Measurements from ENCODE around the gene FAHD2A. TPM values are rescaled to one million over a fixed set of nuclear protein-coding genes. Genes with fewer than 3 reads are reported as not detected.

The FAHD2A gene
- polyA plus RNA-seq, 1 donor (not counting 4 experiments of a cell fraction or from before 2014, with no cell fraction given), result 27.2 TPM

DNA sequence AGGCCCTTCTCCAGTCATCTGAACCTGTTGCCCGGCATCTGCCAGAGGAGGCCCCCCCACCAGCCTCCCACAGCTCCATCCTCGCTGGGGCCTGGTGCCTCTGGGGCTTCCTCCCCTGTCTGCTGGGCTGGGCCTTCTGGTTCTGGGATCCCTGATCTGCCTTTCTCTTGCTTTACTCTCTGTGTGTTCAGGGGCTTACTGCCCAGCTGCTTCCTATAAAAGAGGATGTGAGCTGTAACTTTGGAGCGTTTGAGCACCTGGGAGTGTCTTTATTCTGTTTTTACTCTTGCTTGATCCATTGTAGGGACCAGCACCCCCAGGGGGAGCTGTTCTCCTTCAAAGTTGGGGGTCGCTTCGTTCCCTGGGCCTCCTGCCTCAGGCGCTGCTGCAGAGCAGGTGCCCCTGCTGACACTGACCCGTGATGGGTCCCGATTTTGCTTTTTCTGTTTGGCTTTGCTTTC lies 23.1 kb upstream of the FAHD2A start:
- Histone ChIP-seq H3K36me3 (ENCODE audit: control insufficient read depth in 2 of 2, extremely low read depth in 1 of 2, insufficient read depth in 2 of 2, low read length in 2 of 2) (no peaks in the 10 kb centered on the region), H3K27me3 (ENCODE audit: control insufficient read depth, extremely low read depth, insufficient read depth, low read length) (no peaks in the 10 kb centered on the region), H3K9ac (ENCODE audit: control insufficient read depth, extremely low read depth, insufficient read depth, low read length) (no peak overlapping the region), H3K27ac (ENCODE audit: control insufficient read depth, insufficient read depth, low read length) (no peak overlapping the region), H3K79me2 (ENCODE audit: control insufficient read depth, insufficient read depth, low read length) (no peaks in the 10 kb centered on the region), H3K4me3 (ENCODE audit: control insufficient read depth in 2 of 3, extremely low read depth in 1 of 3, insufficient read depth in 2 of 3, low read depth in 1 of 3, low read length in 3 of 3) (no peak overlapping the region), H2AFZ (ENCODE audit: control insufficient read depth, low read length) (no peak overlapping the region), H4K20me1 (ENCODE audit: control insufficient read depth, extremely low read depth, insufficient read depth, low read length) (no peaks in the 10 kb centered on the region), H3K9me3 (ENCODE audit: control insufficient read depth, low read depth, low read length) (no peaks in the 10 kb centered on the region), H3K4me2 (ENCODE audit: control insufficient read depth, extremely low read depth, insufficient read depth, low read depth, low read length) (no peak overlapping the region), H3K4me1 (ENCODE audit: control insufficient read depth, extremely low read depth, insufficient read depth, low read length) (no peaks in the 10 kb centered on the region), H3K9me1 (ENCODE audit: control insufficient read depth, extremely low read depth, insufficient read depth, low read length) (no peaks in the 10 kb centered on the region)
- TF ChIP-seq EZH2 (IDR thresholded peaks at IDR 0.05; ENCODE audit: low read length), result no peak
- TF ChIP-seq, protein P1, sequence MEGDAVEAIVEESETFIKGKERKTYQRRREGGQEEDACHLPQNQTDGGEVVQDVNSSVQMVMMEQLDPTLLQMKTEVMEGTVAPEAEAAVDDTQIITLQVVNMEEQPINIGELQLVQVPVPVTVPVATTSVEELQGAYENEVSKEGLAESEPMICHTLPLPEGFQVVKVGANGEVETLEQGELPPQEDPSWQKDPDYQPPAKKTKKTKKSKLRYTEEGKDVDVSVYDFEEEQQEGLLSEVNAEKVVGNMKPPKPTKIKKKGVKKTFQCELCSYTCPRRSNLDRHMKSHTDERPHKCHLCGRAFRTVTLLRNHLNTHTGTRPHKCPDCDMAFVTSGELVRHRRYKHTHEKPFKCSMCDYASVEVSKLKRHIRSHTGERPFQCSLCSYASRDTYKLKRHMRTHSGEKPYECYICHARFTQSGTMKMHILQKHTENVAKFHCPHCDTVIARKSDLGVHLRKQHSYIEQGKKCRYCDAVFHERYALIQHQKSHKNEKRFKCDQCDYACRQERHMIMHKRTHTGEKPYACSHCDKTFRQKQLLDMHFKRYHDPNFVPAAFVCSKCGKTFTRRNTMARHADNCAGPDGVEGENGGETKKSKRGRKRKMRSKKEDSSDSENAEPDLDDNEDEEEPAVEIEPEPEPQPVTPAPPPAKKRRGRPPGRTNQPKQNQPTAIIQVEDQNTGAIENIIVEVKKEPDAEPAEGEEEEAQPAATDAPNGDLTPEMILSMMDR (optimal IDR thresholded peaks at IDR 0.05 in 1 of 3, IDR thresholded peaks at IDR 0.05 in 1 of 3, conservative IDR thresholded peaks at IDR 0.05 in 1 of 3; ENCODE audit: extremely low read depth in 1 of 3, insufficient read depth in 2 of 3, low read length in 3 of 3), result peak in 1 of 3 experiments; percentile 7
- FAIRE-seq (no peak), DNase-seq (ENCODE audit: low read depth, low spot score) (no peak)
- dilution Hi-C loops (cut with MboI; ENCODE audit: extremely low pct_ligation_motif_present, low sequenced_read_pairs), result no loop called here

DNA sequence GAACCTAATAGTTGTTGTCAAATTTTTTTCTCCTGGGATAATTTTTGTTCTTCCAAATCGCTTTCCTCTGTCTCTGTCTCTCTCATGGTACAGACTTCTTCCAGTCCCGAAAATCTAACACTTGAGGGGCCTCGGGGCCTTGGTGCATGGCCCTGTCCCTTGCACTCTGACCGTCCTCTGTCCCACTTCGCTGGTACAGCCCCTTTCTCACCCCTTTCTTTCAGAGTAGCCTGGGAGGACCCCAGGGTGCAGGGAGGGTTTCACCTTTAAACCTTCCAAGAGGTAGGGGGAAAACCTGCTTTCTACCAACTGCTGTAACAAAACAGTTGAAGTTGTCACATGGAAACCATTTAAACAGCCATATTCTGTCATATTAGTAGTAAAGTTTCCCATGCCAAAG lies 22.2 kb upstream of the FAHD2A start:
- dilution Hi-C loops (cut with MboI; ENCODE audit: extremely low pct_ligation_motif_present, low sequenced_read_pairs), result no loop called here
- Histone ChIP-seq H3K79me2 (ENCODE audit: control insufficient read depth, insufficient read depth, low read length) (no peaks in the 10 kb centered on the region), H2AFZ (ENCODE audit: control insufficient read depth, low read length) (no peak overlapping the region), H3K9ac (ENCODE audit: control insufficient read depth, extremely low read depth, insufficient read depth, low read length) (no peak overlapping the region), H3K4me3 (ENCODE audit: control insufficient read depth in 2 of 3, extremely low read depth in 1 of 3, insufficient read depth in 2 of 3, low read depth in 1 of 3, low read length in 3 of 3) (no peak overlapping the region), H3K4me2 (ENCODE audit: control insufficient read depth, extremely low read depth, insufficient read depth, low read depth, low read length) (no peak overlapping the region), H3K27ac (ENCODE audit: control insufficient read depth, insufficient read depth, low read length) (no peak overlapping the region), H3K4me1 (ENCODE audit: control insufficient read depth, extremely low read depth, insufficient read depth, low read length) (peaks cover 3% of the 10 kb centered on the region), H3K27me3 (ENCODE audit: control insufficient read depth, extremely low read depth, insufficient read depth, low read length) (no peaks in the 10 kb centered on the region), H3K9me3 (ENCODE audit: control insufficient read depth, low read depth, low read length) (no peaks in the 10 kb centered on the region), H3K9me1 (ENCODE audit: control insufficient read depth, extremely low read depth, insufficient read depth, low read length) (no peaks in the 10 kb centered on the region), H4K20me1 (ENCODE audit: control insufficient read depth, extremely low read depth, insufficient read depth, low read length) (no peaks in the 10 kb centered on the region), H3K36me3 (ENCODE audit: control insufficient read depth in 2 of 2, extremely low read depth in 1 of 2, insufficient read depth in 2 of 2, low read length in 2 of 2) (no peaks in the 10 kb centered on the region)
- no peak for DNase-seq (ENCODE audit: low read depth, low spot score)
- TF ChIP-seq, protein P1 (optimal IDR thresholded peaks at IDR 0.05 in 1 of 3, IDR thresholded peaks at IDR 0.05 in 1 of 3, conservative IDR thresholded peaks at IDR 0.05 in 1 of 3; ENCODE audit: extremely low read depth in 1 of 3, insufficient read depth in 2 of 3, low read length in 3 of 3), result no peak
- no peak for TF ChIP-seq EZH2 (IDR thresholded peaks at IDR 0.05; ENCODE audit: low read length)
- FAIRE-seq, result no peak

Measured in keratinocyte (primary cell).